Measurements from ENCODE around the gene SOCS1.

DNA sequence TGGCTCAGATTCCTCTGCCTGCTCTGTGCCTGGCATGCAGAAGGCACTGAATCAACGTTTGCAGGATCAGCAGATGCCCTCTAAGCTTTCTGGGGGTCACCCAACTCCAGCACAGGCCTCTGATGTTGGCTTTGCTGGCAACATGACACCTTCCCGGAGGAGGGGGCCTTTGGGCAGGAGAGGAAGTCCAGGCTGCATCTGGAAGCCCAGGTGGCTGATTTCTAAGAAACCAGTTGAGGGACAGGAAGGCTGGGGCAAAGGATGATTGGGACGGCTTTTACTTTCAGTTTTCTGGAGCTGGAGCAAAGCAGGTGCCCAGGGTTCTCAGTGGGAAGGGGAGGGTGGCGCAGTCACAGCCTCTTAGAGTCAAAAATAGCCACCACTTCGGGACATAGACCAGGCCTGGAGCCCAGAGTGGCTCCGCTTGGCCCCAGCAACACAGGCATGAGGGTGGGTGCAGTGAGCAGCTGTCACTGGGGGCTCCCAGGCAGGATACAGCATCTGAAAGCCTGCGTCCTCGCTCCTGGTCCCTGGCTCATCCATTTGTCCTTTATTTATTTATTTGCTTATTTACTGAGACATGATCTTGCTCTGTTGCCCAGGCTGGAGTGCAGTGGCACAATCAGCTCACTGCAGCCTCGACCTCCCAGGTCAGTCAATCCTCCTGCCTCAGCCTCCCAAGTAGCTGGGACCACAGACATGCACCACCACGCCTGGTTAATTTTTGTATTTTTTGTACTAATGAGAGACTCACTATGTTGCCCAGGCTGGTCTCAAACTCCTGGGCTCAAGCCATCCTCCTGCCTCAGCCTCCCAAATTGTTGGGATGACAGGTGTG is 15.1 kb downstream of the SOCS1 start:
- TF ChIP-seq POLR2A (IDR thresholded peaks at IDR 0.05; ENCODE audit: low read depth): no peak
- TF ChIP-seq, protein P1, sequence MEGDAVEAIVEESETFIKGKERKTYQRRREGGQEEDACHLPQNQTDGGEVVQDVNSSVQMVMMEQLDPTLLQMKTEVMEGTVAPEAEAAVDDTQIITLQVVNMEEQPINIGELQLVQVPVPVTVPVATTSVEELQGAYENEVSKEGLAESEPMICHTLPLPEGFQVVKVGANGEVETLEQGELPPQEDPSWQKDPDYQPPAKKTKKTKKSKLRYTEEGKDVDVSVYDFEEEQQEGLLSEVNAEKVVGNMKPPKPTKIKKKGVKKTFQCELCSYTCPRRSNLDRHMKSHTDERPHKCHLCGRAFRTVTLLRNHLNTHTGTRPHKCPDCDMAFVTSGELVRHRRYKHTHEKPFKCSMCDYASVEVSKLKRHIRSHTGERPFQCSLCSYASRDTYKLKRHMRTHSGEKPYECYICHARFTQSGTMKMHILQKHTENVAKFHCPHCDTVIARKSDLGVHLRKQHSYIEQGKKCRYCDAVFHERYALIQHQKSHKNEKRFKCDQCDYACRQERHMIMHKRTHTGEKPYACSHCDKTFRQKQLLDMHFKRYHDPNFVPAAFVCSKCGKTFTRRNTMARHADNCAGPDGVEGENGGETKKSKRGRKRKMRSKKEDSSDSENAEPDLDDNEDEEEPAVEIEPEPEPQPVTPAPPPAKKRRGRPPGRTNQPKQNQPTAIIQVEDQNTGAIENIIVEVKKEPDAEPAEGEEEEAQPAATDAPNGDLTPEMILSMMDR (IDR thresholded peaks at IDR 0.05): no peak
